B cell (primary cell): Measurements from ENCODE around the gene UTP4. TPM values are rescaled to one million over a fixed set of nuclear protein-coding genes. Genes with fewer than 3 reads are reported as not detected.

ENCODE experiments used
- ATAC-seq: fragments of 200-7000 bp; cut with Tn5 transposase; one replicate; pipeline ENCODE4 v1.10.0; 2021; ENCODE audit warnings: low read depth, mild to moderate bottlenecking, moderate number of reproducible peaks, moderate library complexity
- CTCF ChIA-PET: fragments of 350-600 bp; sonication (Branson Sonifier 250); formaldehyde crosslinking; loops from one replicate; lab custom pipeline; 2021; ENCODE audit warnings: antibody characterized with exemption, inconsistent platforms; lab: Charles Lee
- POLR2A ChIA-PET: fragments of 350-600 bp; sonication (Branson Sonifier 250); formaldehyde crosslinking; loops from one replicate; lab custom pipeline; 2021; ENCODE audit warnings: antibody characterized with exemption; lab: Charles Lee
- DNase-seq: peaks from one replicate; pipeline ENCODE4 v3.0.0; 2013
- H2AFZ ChIP-seq: 2 replicates; pipeline ENCODE4 v1.6.1; 2012; ENCODE audit warnings: mild to moderate bottlenecking, low read depth, low read length; ENCODE audit not compliant: insufficient read depth, poor library complexity, severe bottlenecking
- H3K27ac ChIP-seq, 2 donors: 1 replicate in 1 of 2; 2 replicates in 1 of 2; pipeline ENCODE4 v1.5.1; 2012 to 2013; ENCODE audit warnings: low read length in 2 of 2, mild to moderate bottlenecking in 2 of 2, moderate library complexity in 1 of 2
- H3K27me3 ChIP-seq, 4 experiments: fragments of 200-600 bp in 1 of 4; sonication (generic) in 1 of 4; replicated peaks in 1 of 4; 1 replicate in 2 of 4; 2 replicates in 2 of 4; pipeline versions ENCODE4 v1.6.1 to v1.7.0; 2013 to 2016; ENCODE audit warnings: low read length in 3 of 4, mild to moderate bottlenecking in 2 of 4, mixed read lengths in 1 of 4, moderate library complexity in 1 of 4; ENCODE audit not compliant: insufficient read depth in 4 of 4, control insufficient read depth in 3 of 4; ENCODE audit errors: control extremely low read depth in 1 of 4
- H3K36me3 ChIP-seq, 2 experiments: replicated peaks in 1 of 2; 1 replicate in 1 of 2; 2 replicates in 1 of 2; pipeline versions ENCODE4 v1.6.1 to v1.7.1; 2013; ENCODE audit warnings: low read length in 1 of 2; ENCODE audit not compliant: insufficient read depth in 2 of 2, control insufficient read depth in 1 of 2; ENCODE audit errors: control extremely low read depth in 1 of 2, extremely low read depth in 1 of 2
- H3K4me1 ChIP-seq, 2 donors: fragments of 200-600 bp in 1 of 2; sonication (generic) in 1 of 2; 1 replicate in 1 of 2; 2 replicates in 1 of 2; pipeline versions ENCODE4 v1.5.1 to v1.6.1; 2013 to 2017; ENCODE audit warnings: low read length in 2 of 2; ENCODE audit not compliant: control insufficient read depth in 2 of 2, insufficient read depth in 2 of 2
- H3K4me2 ChIP-seq: replicated peaks from 2 replicates; pipeline ENCODE3; 2012; ENCODE audit warnings: mild to moderate bottlenecking, low read depth, low read length; ENCODE audit not compliant: poor library complexity, severe bottlenecking
- H3K4me3 ChIP-seq, 5 experiments: fragments of 200-600 bp in 1 of 5; sonication (generic) in 1 of 5; 1 replicate in 3 of 5; 2 replicates in 2 of 5; pipeline versions ENCODE4 v1.5.1 to v1.7.0; 2011 to 2016; ENCODE audit warnings: low read length in 4 of 5, mild to moderate bottlenecking in 4 of 5, low read depth in 2 of 5, control low read depth in 1 of 5, moderate library complexity in 1 of 5; ENCODE audit not compliant: insufficient read depth in 1 of 5; ENCODE audit errors: control extremely low read depth in 1 of 5, extremely low read depth in 1 of 5
- H3K79me2 ChIP-seq: fragments of 200-600 bp; sonication (generic); one replicate; pipeline ENCODE4 v1.6.0; 2016; ENCODE audit warnings: low read length; ENCODE audit not compliant: control insufficient read depth, insufficient read depth
- H3K9ac ChIP-seq: fragments of 200-600 bp; sonication (generic); 2 replicates; pipeline ENCODE4 v1.6.1; 2017; ENCODE audit warnings: mild to moderate bottlenecking, low read length, moderate library complexity
- H3K9me3 ChIP-seq, 3 donors: one replicate each; pipeline versions ENCODE4 v1.6.1 to v1.7.1; 2013; ENCODE audit warnings: low read length in 2 of 3; ENCODE audit not compliant: control insufficient read depth in 2 of 3, insufficient read depth in 1 of 3; ENCODE audit errors: control extremely low read depth in 1 of 3
- H4K20me1 ChIP-seq: 2 replicates; pipeline ENCODE4 v1.6.0; 2012; ENCODE audit warnings: mild to moderate bottlenecking, low read length; ENCODE audit not compliant: insufficient read depth, control insufficient read depth, poor library complexity, severe bottlenecking
- H3K27ac Mint-ChIP-seq: one replicate; pipeline ENCODE4 v1.8.0; 2021; ENCODE audit warnings: mixed read lengths
- H3K27me3 Mint-ChIP-seq: one replicate; pipeline ENCODE4 v1.8.0; 2021; ENCODE audit warnings: mixed read lengths
- H3K4me1 Mint-ChIP-seq: one replicate; pipeline ENCODE4 v1.8.0; 2021; ENCODE audit warnings: mixed read lengths
- H3K4me3 Mint-ChIP-seq: one replicate; pipeline ENCODE4 v1.8.0; 2021; ENCODE audit warnings: mixed read lengths
- H3K9me3 Mint-ChIP-seq: one replicate; pipeline ENCODE4 v1.8.0; 2022; ENCODE audit warnings: mixed read lengths; ENCODE audit not compliant: insufficient read depth
- CTCF ChIP-seq: fragments of 200-600 bp; IDR thresholded peaks from one replicate; pipeline ENCODE4 v1.8.0; 2022; ENCODE audit warnings: antibody characterized with exemption, mild to moderate bottlenecking
- EZH2 ChIP-seq: IDR thresholded peaks from 2 replicates; pipeline ENCODE4 v1.6.1; 2012; ENCODE audit warnings: borderline replicate concordance, low read depth, mild to moderate bottlenecking, moderate library complexity, low read length; ENCODE audit not compliant: insufficient read depth, poor library complexity, severe bottlenecking
- WGBS: methylation state at CpG from one replicate; pipeline ENCODE4 v1.1.5; 2013; ENCODE audit warnings: missing lambda C conversion rate; ENCODE audit not compliant: insufficient coverage; 5-methylcytosine and 5-hydroxymethylcytosine counted together
- intact Hi-C: fragments of 100-400 bp; cut with micrococcal nuclease; formaldehyde crosslinking; loops from one replicate; pipeline ENCODE4 v1.10.0; 2022
- polyA plus RNA-seq: library from polyadenylated mRNA; depleted of rRNA; stranded (reverse); fragments of >200 nt; gene quantifications from 2 replicates; pipeline ENCODE4 v1.2.3, GENCODE V29; 2012
- total RNA-seq, 2 donors: library from RNA; stranded (reverse); fragments of 120-200 nt in 1 of 2; gene quantifications; 1 replicate in 1 of 2; 2 replicates in 1 of 2; pipeline versions ENCODE4 v1.2.3 to v1.2.4, GENCODE V29; 2013 to 2022

UTP4 gene
- total and polyA plus RNA-seq, 2 donors (not counting 1 experiment from before 2014, with no cell fraction given): 24.3 to 30.1 TPM

GRCh38 chr16:69116256-69116875, 16.1 kb upstream of the UTP4 start:
- Histone ChIP-seq H3K27ac (no peak overlapping the region), H3K9ac (no peak overlapping the region), H3K79me2 (peaks cover 24% of the 10 kb centered on the region), H4K20me1 (peaks cover 93% of the 10 kb centered on the region), H2AFZ (no peak overlapping the region), H3K4me2 (no peak overlapping the region), H3K9me3 (no peaks in the 10 kb centered on the region), H3K4me1 (no peaks in the 10 kb centered on the region), H3K36me3 (peaks cover 1 to 66% of the 10 kb centered on the region in 2 experiments), H3K27me3 (no peaks in the 10 kb centered on the region), H3K4me3 (no peak overlapping the region)
- H3K27ac Mint-ChIP-seq: no peak overlapping the region
- POLR2A ChIA-PET: no interaction called here
- H3K4me3 Mint-ChIP-seq: no peak overlapping the region
- DNase-seq (no peak), ATAC-seq (no peak)
- no peaks in the 10 kb centered on the region for H3K27me3 Mint-ChIP-seq
- no peaks in the 10 kb centered on the region for H3K9me3 Mint-ChIP-seq
- intact Hi-C loops: no loop called here
- peaks cover 7% of the 10 kb centered on the region for H3K4me1 Mint-ChIP-seq
- CTCF ChIA-PET: interaction anchor here (1.7 to 3.3 kb wide), 2 partner anchors 9 to 587 kb away, joined by 3 to 15 read pairs; no protein-coding TSS in a partner anchor
- no peak for TF ChIP-seq EZH2
- TF ChIP-seq CTCF: no peak
- 97% methylated on average over 7 of the region's 7 CpGs for WGBS

- no peaks in the 10 kb centered on the region for H3K27me3 ChIP-seq
- no peaks in the 10 kb centered on the region for H3K4me1 ChIP-seq
- intact Hi-C loops: no loop called here
- no peaks in the 10 kb centered on the region for H3K9me3 Mint-ChIP-seq
- H3K4me3 Mint-ChIP-seq: no peak overlapping the region
- no peak overlapping the region for H3K4me2 ChIP-seq
- no peak overlapping the region for H3K27ac ChIP-seq
- no peak overlapping the region for H3K4me3 ChIP-seq
- H3K36me3 ChIP-seq: peaks cover 1 to 66% of the 10 kb centered on the region in 2 experiments
- peaks cover 24% of the 10 kb centered on the region for H3K79me2 ChIP-seq
- no peak overlapping the region for H3K9ac ChIP-seq
- CTCF ChIA-PET: interaction anchor here (1.7 to 3.3 kb wide), 2 partner anchors 8 to 588 kb away, joined by 3 to 15 read pairs; no protein-coding TSS in a partner anchor
- ATAC-seq (no peak), DNase-seq (no peak)
- H2AFZ ChIP-seq: no peak overlapping the region
- H3K9me3 ChIP-seq: no peaks in the 10 kb centered on the region
- POLR2A ChIA-PET: no interaction called here
- TF ChIP-seq EZH2: no peak
- TF ChIP-seq CTCF: no peak
- H3K27ac Mint-ChIP-seq: no peak overlapping the region
- H3K4me1 Mint-ChIP-seq: peaks cover 7% of the 10 kb centered on the region
- H4K20me1 ChIP-seq: peaks cover 90% of the 10 kb centered on the region
- 86% methylated on average over 6 of the region's 6 CpGs for WGBS
- H3K27me3 Mint-ChIP-seq: no peaks in the 10 kb centered on the region
Observed at GRCh38 chr16:69116906-69117305, 15.5 kb upstream of the UTP4 start.
